ENCODE results near the gene MEF2C.
"Not testable (repeated sequence)": the region's sequence is repeated elsewhere in the genome, so short reads cannot be mapped to it uniquely, and the experiment has no call there.

The MEF2C gene

DNA sequence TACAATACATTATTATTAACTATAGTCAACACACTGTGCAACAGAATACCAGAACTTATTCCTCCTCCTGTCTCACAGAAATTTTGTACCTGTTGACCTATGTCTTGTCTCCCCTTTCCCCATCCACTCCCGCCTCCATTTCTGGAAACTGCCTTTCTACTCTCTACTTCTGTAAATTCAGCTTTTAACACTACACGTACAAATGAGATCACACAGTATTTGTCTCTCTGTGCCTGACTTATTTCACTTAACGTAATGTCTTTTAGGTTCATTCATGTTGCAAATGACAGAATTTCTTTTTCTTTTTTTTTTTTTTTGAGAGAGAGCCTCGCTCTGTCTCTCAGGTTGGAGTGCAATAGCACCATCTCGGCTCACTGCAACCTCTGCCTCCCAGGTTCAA lies 19.5 kb downstream of the MEF2C start:
- H3K4me3 ChIP-seq (ENCODE audit: low read depth, low read length), result no peak overlapping the region

DNA sequence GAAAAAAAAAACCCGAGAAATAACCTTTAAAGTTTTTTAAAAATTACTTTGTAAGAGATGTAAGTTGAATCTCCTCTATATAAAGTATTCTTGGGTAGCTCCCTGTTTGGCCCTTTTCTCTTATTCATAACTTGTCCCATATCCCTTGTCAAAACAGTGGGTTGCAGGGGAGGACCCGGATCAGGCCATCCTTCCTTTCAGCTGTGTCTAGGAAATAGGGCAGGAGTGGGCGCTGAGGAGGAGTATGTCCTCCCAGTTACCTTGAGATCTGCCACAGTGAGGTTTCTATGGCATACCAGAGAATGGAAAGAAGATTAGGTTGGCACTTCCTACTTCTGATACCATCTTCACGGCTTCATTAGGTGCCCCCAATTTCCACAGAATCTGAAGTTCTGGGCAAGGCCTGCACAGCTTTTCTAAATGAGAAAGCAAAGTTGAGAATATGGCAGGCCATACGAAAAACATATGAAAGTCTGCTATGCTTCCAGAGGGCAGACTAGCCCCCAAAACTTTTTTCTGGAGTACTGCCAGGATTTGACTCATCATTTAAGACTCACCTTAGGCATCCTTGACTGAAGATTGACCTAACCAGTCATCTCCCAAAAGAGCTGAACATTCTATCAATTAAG lies 20.3 kb downstream of the MEF2C start:
- no peak overlapping the region for H3K4me3 ChIP-seq (ENCODE audit: low read depth, low read length)

DNA sequence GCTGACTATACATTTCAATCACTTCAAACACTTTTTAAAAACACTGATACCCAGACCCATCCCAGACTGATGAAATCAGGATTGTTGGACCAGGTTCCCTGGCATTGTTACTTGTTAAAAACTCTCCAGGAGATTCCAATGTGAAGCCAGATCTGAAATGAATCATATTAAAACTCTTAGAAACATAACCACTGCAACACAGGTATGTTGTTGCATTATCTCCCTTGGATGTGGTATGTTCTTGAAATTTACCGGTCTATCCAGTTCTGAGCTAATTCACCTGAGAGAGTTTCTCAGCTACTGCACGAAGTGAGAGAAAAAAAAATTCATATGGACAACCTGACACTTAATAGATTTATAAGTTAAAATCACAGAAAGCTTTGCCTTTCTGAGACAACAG lies 21.8 kb downstream of the MEF2C start:
- no peak overlapping the region for H3K4me3 ChIP-seq (ENCODE audit: low read depth, low read length)

DNA sequence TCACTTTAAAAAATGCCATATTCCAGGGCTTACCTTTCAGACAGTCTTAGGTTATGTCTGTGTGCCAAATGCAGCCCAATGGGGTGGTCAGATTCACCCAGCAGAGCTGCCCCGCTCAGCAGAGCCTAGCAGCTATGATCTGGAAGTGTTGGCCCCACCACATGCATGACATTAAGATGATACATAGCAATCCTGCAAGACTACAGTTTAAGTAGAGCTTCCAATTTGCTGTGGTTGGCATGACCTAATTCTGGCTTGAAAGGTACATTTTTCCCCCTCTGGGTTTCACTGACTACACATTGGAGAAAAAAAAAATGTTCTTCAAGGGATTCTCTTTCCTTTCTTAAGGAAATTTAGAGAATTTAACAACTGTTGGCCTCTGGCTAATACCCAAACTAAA lies 22.5 kb downstream of the MEF2C start:
- no peak overlapping the region for H3K4me3 ChIP-seq (ENCODE audit: low read depth, low read length)

DNA sequence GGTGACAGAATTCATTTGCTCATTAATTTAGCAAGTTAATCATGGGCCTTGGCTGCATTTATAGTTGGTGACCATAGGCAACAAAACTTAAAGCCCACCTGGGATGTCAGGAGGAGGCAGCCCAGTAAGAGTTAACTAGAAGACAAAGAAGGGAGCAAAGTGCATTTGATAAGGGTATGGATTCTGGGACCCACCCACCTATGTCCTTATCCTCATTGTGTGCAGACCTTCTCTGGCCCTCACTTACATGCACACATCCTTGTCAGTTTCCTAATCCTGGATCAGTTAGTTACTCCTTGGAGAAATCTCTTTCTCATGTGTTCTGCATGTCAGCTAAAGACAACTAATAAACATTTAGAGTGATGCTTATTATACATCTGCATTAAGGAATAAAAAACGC lies 24.6 kb downstream of the MEF2C start:
- H3K4me3 ChIP-seq (ENCODE audit: low read depth, low read length), result no peak overlapping the region

DNA sequence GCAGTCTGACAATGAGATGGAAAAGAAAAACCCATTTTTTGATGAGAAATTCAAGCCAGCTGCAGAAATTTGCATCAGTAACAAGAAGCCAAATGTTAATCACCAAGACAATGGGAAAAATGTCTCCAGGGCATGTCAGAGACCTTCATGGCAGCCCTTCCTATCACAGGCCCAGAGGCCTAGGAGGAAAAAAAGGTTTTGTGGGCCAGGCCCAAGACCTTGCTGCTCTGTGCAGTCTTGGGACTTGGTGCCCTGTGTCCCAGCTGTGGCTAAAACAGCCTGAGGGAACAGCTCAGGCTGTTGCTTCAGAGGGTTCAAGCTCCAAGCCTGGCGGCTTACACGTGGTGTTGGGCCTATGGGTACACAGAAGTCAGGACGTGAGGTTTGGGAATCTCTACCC lies 26.6 kb downstream of the MEF2C start:
- not testable (repeated sequence) for H3K4me3 ChIP-seq (ENCODE audit: low read depth, low read length)

DNA sequence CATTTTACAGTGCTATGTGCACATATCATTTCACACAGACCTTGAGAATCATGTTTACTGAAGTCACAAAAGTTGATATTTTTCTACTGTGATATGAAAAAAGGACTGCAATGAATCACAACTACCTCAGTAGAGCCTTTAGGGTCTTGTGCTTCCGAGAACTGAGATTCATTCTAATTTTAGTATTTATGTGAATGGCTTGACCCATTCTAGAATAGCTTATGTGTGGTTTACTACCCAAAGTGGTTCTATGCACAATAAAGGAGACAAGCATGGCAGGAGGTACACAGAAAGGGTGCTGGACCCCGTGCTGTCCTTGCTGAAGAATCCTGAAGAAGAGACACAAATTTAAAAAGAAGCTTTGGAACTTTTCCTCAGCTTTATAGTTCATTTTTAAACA lies 28.2 kb downstream of the MEF2C start:
- H3K4me3 ChIP-seq (ENCODE audit: low read depth, low read length), result no peak overlapping the region

DNA sequence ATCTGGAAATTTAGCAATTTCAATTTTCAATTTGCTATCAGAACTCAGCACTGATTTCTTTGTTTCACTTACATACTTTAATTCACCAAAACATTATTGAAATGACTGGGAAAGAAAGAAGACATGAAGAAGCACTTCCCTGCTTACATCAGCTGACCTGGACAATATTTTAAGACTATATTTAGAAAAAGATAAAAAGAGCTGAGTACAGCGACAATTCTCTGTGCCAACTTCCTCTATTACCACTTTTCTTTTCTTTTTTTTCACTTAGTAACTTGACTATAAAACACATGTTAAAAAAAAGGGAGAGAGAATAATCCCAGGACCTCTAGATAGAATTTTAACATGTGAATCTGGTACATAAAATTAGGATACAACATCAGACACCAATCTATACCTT lies 35.6 kb downstream of the MEF2C start:
- no peak overlapping the region for H3K4me3 ChIP-seq (ENCODE audit: low read depth, low read length)

DNA sequence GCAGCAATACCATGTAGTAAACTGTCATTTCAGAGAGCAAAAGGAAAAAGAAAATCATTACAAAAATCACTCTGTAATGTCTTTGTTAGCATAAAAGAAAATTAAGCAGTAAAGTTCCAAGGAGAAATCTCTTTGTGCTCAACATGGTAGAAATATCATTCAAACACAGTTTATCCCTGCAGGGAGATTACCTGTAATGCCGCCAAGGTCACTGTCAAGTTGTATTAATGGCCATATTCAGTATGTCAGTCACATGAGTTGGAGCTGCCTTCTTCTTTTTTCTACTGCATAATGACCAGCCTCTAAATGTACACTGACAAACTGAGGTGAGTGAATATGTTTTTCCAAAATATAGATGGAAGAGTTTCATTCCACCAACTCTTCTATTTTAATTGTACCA lies 36.5 kb downstream of the MEF2C start:
- H3K4me3 ChIP-seq (ENCODE audit: low read depth, low read length), result no peak overlapping the region

DNA sequence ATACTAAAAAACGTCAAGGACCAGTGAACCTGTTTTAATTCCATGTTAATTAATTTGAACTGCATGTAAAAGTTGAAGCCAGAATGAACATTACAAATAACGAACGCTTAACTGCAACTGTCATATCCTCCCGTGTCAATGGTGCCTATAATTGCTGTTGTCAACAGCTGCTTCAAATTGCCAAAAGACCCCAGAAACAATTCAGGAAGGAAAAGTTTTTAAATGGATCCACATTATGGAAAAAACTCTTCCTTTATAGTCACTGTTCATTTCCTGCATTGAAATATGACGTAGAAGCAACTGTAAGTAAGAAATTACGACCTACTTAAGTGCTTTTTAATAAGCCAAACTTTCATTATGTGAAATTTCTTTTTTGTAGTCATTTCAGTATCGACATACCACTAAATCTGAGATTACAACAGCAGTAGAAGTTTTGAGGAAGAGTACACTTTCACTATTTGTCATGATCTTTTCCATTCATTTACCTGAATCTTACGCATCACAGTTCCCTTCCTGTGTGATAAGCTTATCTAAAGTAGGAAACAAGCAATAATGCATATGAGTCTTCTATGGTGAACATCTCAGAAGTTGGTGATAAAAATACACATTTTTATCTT lies 37.8 kb downstream of the MEF2C start:
- no peak overlapping the region for H3K4me3 ChIP-seq (ENCODE audit: low read depth, low read length)

DNA sequence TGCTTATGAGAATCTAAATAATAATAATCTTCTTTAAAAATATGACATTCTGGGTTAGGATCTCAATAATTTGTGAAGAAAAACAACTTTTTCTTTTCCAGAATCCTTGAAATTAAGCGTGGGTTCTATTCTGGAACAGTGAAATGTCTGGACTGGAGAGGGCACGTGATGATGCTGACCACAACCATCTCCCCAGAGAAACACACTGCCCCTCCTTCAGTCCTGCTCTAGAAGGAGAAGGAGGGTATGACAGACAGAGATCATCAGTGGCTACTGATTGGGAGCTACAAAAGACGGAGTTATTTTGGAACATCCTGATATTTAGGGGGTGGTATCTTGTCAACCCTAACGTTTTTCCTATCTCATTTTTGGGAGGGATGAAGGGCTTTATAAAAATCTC lies 40.2 kb downstream of the MEF2C start:
- no peak overlapping the region for H3K4me3 ChIP-seq (ENCODE audit: low read depth, low read length)

DNA sequence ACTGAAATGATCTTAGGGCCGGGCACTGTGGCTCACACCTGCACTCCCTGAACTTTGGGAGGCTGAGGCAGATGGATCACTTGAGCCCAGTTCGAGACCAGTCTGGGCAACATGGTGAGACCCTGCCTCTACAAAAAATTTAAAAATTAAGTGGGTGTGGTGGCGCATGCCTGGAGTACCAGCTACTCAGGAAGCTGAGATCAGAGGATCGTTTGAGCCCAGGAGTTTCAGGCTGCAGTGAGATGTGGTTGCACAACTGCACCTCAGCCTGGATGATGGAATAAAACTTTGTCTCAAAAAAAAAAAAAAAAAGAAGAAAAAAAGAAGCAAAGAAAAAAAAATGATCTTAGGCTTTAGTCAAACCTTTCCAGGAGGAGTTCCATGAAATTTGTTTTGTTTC lies 41.8 kb downstream of the MEF2C start:
- no peak overlapping the region for H3K4me3 ChIP-seq (ENCODE audit: low read depth, low read length)

DNA sequence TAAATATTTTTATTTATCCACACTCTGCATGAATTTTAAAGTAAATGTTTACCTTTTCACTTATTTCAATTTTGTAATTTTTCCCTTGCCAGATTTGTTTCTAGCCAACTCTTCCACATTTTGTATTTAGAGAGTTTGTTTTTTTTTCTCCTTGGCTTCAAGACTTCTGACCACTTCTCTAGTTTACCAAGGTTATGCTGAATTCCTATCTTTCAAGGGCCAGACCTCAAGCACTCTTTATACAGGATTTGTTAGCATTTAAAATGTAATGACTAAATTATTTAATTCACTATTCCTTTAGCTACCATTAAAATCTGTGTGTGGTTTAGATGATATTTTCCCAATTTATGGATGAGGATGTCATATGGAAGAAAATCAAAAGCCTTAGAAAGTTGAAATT lies 42.5 kb downstream of the MEF2C start:
- H3K4me3 ChIP-seq (ENCODE audit: low read depth, low read length), result no peak overlapping the region

DNA sequence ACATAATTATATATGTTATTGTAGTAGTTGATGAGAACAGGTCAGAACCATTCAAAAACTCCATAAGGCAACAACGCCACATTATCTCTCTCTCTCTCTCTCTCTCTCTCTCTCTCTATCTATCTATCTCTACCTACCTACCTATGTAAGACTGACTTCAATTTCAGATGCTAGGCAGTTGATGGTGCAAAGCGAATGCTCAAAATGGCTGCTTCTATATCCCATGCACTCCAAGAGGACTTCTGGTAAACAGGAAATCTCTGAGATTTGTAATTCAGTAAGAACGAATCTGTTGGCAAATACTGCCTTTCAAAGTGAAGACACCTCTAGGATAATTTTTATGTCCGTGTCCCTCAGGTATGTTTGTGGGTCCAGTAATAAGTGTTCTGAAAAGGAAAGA lies 43.7 kb downstream of the MEF2C start:
- no peak overlapping the region for H3K4me3 ChIP-seq (ENCODE audit: low read depth, low read length)

DNA sequence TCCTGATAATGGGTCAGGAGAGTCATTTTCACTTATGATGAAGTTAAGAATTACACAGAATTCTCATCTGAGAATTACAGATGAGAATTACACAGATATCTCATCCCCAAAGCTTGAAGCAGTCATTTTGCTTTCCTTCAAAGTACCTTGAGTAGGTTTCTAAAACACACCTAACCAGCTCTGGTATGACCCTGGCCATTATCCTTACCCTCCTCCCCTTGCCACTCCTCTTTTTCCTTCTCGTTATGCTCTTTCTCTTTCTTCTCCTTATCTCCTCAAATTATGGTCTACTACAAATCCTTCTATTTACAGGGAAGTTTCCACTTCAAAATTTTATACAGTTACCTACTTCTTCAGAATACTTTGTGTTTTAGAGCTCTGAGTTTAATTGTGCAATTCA lies 44.5 kb downstream of the MEF2C start:
- no peak overlapping the region for H3K4me3 ChIP-seq (ENCODE audit: low read depth, low read length)

DNA sequence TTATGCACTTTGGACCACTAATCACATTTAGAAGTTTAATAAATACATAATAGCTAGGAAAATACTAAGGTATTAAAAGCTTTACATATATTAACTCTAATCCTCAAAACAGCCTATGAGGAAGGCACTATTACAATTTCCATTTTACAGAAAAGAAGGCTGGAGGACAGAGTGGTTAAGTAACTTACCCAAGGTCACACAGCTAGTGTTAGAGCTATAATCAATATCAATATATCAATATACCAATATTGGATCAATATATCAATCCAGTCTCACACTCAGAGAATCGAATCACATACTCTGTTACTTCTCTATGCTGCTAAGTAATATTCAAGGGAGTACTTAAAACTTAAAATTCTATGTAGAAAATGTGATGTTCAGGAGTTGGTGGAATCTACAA lies 45.2 kb downstream of the MEF2C start:
- H3K4me3 ChIP-seq (ENCODE audit: low read depth, low read length), result no peak overlapping the region

DNA sequence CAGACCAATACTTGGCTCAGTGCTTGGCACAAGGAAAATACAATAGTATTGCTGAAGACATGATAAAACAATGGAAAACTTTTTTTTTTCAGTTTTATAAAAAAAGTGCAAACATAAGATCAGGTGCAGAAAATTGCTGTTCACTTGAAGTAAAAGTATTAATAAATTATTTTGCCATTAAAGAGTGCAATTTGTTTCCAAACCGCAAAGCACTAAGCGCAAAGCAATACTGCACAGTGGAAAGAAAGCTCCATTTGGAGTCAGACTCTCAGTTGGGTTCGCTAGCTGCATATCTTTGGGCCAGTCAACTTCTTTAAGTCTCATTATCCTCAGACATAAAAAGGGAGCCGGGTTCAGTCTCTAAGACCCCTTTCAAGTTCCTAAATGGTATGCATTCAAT lies 45.8 kb downstream of the MEF2C start:
- H3K4me3 ChIP-seq (ENCODE audit: low read depth, low read length), result no peak overlapping the region

DNA sequence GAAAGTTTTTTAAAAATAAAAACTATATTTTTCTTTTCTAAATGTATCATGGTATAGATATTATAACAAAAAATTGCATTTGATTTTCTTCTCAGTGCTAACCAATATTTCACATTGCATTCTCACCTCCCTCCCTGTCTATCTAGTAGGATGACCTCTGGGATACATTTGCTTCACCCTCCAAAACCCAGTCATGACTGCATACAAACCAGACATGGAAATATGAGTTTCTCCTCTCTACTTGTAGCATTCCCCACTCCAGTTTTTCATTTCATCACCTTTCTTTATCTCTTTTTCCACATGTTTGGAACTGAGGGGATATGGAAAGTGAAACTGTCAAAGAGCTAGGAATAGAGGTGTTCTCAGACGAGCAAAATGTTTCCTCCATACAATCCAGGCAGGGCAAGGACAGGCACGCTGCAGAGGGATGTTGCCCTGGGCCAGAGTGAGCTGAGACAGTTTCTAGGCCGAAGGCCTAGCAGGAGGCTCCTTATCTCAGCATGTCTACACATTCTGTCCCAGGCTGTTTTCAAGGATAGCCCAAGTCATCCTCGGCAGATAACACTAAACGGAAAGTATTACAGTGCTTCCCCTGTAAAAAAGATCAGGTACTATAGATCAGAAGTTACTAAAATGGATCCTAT lies 46.7 kb downstream of the MEF2C start:
- no peak overlapping the region for H3K4me3 ChIP-seq (ENCODE audit: low read depth, low read length)

DNA sequence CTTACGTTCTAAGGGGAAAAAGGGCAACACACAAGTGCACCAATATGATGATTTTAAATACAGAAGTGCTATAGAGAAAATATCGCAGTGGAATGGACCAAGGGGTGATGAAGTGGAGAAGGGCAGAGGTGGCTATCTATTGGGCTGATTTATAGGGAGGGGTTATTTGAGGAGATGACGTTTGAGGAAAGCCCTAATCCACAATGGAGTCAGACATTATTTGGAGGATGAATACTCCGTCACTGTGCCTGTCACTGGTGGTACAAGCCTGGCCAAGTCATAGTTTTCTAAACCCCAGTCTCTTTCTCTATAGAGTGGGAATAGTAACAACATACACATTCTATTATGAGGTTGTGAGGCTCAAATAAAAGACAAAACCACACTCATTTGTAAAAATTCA lies 48.5 kb downstream of the MEF2C start:
- no peak overlapping the region for H3K4me3 ChIP-seq (ENCODE audit: low read depth, low read length)

DNA sequence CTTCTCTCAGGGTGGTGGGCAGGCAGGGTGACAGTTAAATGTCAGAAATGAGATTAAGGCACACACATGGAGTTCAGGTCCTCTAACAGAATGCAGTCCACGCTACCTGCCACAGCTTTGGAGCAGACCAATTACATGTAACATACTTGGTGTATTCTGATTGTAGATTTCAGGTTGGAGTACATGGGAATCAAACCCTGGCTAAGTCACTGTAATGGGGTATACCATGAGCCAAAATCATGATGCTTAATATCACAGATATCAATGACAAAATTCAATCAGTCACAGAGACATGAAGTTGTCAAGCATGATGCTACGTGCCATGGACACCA lies 48.9 kb downstream of the MEF2C start:
- no peak overlapping the region for H3K4me3 ChIP-seq (ENCODE audit: low read depth, low read length)

DNA sequence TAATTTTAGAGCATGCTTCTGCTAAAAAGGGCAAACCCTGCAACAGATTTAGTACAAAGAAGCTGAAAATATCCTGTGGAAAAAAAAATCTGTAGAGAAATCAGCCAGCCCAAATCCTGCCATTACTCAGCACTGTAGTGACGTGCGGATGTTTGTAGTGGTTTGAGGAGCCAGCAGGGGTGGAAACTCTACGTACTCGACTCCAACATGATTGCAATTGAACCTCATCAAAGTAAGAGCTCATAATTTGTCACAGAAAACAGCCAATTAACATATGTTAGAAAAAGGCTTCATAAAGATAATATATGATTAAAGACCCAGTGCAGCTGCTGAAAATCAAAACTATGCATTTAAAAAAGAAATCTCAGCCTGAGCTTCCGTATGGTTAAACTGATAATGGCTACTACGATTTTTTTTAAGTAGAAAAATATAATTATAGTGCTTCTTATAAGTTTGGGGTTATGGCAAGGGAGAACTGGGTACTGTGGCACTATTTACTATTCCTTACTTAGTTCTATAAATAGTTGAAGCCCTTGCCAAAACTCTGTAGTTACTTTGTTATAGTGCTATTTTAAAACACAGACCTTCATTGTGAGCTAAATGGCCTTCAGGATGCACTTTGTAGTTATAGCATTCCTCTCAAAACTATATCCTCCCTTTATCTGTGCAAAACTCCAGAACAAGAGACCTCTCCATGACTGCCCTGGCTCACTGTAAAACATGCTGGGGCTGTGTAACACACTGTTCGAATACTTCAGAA lies 49.4 kb downstream of the MEF2C start:
- H3K4me3 ChIP-seq (ENCODE audit: low read depth, low read length), result no peak overlapping the region

DNA sequence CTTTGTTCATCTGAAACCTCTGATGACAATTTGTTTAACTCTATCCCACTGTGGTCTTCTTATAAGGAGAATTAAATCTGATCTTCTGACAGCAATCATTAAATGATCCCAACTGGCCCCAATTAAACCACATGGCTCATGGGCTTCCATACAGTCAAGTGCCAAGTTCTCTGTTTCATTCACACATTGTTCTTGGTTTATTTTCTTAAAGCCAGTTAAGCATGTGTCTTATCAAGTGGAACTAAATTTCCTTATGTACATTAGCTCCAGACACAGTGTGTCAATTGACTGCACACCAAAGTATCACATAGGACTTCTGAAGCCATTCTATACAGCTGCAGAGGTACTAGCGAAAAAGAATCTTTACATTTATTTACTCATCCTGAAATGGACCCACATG lies 51.2 kb downstream of the MEF2C start:
- H3K4me3 ChIP-seq (ENCODE audit: low read depth, low read length), result no peak overlapping the region
